HG03439 (cell line): ENCODE measurements around the gene CCDC120.

Source experiments
- ATAC-seq: cut with Tn5 transposase; IDR thresholded peaks from one replicate; pipeline ENCODE4 v1.9.1; 2021; ENCODE audit warnings: mild to moderate bottlenecking, moderate library complexity; ENCODE audit not compliant: unreplicated experiment

The CCDC120 gene, protein sequence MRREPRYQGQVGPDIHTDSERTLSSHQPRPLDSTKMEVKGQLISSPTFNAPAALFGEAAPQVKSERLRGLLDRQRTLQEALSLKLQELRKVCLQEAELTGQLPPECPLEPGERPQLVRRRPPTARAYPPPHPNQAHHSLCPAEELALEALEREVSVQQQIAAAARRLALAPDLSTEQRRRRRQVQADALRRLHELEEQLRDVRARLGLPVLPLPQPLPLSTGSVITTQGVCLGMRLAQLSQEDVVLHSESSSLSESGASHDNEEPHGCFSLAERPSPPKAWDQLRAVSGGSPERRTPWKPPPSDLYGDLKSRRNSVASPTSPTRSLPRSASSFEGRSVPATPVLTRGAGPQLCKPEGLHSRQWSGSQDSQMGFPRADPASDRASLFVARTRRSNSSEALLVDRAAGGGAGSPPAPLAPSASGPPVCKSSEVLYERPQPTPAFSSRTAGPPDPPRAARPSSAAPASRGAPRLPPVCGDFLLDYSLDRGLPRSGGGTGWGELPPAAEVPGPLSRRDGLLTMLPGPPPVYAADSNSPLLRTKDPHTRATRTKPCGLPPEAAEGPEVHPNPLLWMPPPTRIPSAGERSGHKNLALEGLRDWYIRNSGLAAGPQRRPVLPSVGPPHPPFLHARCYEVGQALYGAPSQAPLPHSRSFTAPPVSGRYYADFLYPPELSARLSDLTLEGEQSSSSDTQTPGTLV

DNA sequence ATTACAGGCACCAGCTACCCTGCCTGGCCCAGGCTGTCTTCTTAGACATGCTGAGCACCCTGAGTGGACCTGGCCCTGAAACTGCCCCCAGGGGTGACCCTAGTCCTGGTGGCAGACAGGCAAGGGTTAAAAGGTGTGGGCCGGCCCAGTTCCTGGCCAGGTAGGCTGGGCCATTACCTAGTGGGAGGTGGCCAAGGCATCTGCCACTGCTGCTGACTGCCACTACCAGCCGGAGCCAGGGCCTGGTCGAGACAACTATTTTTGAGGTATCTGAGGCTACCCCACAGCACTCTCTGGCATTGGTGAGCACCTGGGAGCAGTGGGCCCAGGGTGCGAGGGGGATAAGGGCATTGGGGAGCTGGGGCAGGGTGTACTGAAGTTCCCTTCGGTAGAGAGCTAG, at the start of gene CCDC120:
CCDC120 (plus strand) TSS at position 206 of the 400 bp plus-strand sequence. CDS start 3,043 bp downstream, outside the sequence.
- no peak for ATAC-seq

DNA sequence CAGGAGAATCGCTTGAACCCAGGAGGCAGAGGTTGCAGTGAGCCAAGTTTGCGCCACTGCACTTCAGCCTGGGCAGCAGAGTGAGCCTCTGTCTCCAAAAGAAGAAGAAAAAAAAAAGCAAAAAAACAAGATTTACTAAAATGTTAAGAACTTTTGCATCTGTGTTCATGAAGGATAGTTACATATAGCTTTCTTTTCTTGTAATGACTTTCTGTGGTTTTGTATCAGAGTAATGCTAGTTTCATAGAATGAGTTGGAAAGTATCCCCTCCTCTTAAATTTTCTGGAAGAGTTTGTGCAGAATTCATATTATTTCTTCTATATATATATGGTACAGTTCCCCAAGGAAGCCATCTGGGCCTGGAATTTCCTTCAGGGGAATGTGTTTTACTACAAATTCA, 39.7 kb upstream of the CCDC120 start:
- ATAC-seq, result no peak

DNA sequence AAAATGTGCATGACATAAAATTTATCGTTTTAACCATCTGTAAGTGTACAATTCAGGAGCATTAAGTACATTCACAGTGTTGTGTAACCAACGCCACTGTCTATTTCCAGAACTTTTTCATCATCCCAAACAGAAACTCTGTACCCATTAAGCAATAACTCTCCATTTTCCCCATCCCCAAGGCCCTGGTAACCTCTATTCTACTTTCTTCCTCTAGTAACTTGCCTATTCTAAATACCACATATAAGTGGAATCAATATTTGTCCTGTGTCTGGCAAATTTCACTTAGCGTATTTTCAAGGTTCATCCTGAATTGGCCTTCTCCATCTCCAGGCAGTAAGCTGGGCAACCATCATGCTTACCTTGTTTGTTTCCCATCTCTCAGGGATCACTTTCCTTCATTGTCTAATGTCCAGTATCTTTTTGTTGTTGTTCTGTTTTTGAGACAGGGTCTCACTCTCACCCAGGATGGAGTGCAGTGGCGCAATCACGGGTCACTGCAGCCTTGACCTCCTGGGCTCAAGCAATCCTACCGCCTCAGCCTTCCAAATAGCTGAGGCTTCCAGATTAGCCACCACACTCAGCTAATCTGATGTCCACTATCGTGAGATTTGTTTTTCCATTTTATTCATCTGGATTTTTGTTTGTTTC, 39.1 kb upstream of the CCDC120 start:
- ATAC-seq, result no peak

DNA sequence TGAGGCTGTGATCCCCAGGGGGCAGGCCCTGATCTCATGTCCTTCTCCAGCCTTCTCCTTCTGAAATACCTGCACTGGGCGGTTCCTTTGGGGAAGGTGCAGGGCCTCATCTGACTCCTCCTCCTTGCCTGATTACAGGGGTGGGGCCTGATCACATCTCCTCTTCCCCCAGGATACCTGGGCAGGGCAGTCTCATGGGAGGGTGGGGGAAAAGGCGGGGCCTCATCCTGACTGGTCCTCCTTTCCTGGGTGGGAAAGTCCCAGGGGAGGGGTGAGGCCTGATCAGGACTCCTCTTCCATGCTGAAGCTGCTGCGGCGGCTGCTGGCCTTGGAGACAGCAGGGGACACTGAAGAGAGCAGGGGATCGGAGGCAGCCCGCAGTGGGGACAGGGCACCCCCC, 28.9 kb upstream of the CCDC120 start:
- ATAC-seq, result no peak

DNA sequence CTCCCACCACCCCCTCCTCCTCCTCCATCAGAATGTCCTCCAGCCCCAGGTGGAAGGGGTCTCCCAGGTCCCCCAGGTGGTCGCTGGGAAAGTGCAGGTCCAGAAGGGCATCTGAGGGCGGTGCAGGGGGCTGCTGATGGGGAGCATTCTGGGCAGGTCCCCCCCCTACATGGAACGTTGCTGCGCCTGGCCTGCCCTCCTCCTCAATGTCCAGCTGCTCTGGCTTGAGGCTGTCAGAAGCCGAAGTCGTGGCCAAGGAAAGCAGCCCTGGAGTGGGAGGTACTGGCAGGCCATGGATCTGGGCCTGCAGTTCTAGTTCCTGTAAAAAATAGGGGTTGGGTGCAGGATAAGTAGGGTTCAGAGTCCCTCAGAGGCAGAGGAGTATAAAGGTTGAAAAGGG, 28.5 kb upstream of the CCDC120 start:
- no peak for ATAC-seq

DNA sequence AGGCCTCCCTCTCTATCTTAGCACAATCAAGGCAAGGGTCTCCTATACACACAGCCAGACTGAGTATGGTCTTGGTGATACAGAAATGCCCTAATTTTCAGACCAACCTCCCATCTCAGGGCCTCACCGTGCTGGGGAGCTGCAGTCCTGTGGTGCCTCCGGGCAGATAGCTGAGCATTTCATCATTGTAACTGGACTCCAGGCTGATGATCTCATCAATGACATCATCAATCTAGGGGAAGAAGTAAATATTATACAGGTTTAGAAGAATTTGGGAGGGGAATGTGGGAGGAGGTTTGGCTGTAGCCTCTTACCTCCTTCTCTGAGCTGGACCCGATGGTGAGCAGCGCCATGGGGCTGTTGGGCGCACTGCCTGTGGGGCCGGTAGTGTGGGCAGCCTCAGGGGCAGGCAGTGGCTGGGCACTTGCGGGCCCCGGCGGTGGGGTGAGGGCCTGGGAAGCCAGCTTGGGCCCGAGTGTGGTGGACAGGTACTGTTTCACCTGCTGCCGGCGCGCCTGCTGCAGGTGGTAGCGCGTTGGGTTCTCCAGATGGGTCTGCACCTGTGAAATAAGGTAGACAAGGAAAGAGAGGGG, 20.8 kb upstream of the CCDC120 start:
- no peak for ATAC-seq

DNA sequence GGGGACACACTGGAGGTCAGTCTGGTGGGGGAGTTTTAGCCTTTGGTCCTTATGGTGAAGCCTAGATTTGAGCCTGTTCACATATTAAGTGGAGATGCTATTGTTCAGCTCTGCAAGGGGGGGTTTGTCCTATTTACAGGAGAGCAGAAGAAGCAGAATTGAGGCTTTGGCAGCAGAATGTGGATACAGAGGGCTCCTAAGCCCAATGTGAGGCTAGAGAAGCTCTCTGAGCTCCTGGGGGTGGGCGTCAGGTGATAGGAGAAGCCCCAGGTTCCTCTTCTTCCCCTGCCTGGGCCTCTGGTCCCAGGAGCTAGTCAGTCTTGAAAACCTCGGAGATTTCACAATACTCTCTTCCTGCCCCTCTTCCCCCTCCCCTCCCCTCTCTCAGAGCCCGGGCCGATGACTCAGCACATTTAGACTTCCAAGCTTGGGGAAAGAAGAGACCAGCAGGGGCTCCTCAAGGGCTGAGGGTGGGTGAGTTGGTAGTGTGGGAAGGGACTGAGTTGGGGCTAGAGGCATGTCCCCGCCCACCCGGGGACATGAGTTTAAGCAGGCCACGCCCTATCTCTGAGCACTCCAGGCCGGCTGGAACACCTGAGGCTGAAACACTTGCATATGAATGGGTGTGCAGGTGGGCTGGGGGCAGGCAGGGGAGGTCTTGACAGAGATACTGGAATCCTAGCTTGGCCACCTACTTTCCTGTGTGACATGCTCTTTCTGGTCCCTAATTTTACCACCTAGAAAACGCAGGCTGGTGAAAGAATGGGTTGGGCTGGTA, 19.0 kb upstream of the CCDC120 start:
- no peak for ATAC-seq

DNA sequence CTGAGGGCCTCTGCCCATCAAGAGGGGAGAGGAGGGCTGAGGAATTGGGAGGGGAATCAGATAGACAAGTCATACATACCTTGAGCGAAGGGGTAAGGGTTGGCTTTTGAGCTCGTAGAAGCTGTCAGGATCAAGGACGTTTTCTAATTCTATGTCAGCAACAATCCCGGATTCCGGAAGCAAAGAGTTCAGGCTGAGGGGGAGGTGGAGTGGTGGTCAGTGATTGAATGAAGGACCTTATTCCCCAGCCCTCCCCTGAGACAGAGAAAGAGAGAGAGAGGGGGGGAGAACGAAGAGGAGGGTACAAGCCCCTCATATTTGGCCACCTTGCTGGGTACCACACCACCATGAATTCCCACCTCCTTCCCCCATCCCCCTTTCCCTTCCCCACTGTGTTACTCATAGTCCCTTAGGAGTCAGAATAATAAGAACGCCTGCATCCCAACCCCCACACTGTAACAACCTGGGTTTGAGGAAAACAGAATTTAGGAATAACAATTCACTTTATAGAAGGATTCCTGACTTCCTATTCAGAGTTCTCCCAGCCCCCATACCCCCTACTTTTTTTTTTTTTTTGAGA, 18.3 kb upstream of the CCDC120 start:
- ATAC-seq, result no peak

DNA sequence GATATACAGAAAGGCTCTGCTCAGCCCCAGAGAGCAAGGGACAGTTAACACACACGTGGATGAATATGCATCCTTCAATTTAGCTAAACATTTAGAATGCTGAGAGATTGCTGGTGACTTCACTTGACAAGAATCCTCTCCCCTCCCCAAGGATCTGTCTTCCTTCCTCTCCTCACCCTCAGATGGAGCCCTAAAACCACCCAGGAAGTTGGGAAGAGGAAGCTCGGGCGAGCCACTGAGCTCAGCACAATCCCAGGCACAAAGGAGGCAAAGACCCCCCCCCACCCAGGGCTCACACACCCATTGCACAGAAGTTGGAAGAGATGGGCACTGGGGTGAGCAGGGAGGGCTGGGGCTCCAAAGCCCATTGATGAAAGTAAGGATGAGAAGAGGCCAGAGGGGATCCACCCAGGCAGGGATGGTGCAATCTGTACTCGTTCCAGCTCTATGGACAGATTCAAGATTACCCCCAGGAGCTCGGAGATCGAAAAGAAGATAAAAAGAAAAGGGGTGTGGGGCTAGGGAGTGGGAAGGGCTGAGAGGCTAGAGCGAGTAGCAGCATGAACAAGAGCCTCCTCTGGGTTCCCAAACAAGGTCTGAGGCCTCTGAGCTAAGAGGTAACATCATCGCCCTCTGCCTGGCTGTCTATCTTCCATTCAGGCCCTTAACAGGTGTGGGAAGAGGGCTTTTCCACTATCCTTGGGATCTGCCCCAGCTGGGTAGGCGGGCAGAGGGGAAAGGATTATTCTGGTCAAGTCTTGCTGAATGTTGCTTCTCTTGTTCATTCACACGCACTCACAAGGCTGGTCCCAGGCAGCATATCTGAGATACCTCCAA, 16.8 kb upstream of the CCDC120 start:
- no peak for ATAC-seq

DNA sequence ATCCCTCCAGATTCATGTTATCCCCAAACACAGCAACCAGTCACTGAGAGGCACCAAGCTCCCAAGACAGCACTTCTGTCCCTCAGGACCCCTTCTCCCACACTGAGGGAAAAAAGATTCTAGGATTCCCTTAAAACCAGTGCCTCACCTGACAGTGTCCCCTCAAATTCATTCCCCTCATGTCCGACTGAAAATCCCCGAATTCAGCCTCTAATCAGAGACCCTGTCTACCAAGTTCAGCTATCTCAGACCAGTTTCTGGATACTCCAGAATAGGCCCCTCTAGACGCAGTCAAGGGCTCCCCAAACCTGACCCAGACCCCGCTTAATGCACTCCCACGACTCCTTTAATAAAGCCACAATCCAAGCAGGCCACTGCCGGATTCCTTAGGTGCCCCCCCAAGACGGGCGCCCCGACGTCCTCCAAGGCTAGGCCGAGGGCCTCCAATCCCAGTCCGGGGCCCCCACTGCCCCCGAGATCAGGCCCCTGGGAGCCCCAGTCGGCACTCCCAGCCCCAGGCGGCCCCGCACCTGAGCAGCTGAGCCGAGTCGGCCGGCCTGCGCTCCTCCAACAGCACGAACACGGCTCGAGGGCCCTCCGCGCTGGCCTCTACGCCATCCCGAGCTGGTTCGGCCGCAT, 16.1 kb upstream of the CCDC120 start:
- ATAC-seq, result no peak

DNA sequence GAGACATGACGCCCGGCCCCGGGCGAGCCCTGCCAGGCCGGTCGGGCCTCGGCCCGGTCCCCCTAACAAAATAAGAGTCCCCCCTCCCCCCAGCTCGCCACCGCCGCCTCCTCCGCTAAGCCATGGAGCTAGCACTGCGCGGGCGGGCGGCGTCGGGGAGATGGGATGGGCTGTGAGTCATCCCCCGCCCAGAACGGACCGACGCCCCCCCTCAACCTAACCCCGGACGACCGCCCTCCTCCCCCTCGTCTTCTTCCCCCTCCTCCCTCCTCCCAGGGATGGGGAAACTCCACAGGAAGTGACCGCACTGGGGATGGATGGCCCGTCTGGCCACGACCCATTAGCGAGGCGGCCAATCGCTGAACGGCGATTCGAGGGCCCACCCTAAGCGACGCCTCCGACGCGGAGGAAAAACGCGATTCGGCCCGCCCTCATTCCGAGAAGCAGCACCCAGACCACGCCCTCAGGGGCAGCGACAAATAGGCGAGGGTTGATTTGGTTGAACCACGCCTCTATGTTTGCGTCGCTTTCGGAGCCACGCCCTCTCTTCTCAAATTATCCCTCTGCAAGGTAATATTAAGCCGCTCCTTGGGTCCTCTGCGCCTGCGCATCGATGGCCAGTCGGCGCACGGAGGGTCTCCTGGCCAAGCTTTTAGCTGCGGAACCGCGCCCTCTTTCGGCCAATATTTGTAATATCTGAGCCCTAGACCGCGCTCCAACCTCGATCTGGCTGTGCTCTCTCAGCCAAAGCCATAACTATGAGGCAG, 15.4 kb upstream of the CCDC120 start, which contains the start of gene TFE3:
TFE3 (minus strand) TSS at position 138 of the 767 bp plus-strand sequence; CDS start at position 7, 131 bp downstream.
- peak; percentile 86 for ATAC-seq

DNA sequence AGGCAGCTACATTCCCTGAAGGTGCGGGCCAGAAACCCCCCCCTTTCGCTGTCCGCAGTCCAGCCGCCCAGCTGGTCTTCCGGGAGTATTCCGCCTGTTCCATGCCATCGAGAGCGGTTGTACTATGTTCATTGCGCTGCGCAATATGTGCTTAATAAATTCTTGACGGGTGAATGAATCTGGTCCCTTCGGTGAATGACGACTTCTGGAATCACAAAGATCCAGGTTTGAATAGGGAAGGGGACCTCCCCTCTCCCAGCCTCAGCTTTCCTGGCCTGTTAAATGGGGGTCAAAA, 14.9 kb upstream of the CCDC120 start:
- no peak for ATAC-seq

DNA sequence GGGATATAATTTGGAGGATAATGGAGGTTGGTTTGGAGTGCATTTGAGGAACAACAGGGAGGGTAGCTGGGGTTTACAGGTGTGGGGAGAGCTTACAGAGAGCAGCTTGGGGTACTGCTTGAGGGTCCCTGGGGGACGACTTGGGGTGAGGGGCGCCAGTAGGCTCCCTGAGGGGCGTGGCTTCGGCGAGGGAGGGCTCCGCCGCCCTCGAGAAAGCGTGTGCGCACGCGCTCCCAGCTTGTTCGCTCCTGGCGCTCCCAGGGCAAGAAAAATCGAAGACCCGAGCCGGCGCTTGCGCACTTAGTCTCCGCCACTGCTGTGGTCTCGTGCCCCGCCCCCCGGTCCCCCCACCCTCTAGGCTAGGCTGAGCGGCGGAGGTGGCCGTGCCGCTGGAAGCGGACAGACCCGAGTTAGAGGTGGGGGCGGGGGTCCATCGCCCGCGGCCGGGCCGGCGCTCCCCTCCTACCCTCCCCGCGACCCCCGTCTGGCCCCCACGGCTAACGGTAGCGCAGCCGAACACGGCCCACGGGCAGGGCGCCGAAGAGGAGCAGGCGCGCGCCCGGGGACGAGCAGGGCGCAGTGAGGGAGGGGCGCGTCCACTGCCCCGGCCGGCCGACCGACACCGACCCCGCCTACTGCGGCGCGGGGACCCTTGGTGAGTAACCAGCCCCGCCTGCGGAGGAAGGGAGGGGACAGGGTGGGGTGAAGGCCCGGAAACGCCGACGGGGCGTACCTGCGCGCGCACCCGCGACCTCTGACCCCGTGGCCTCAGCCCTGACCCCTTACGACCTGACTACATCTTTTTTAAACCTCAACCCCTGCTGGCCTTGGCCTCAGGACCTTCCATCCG, 5.4 kb upstream of the CCDC120 start:
- ATAC-seq, result no peak

DNA sequence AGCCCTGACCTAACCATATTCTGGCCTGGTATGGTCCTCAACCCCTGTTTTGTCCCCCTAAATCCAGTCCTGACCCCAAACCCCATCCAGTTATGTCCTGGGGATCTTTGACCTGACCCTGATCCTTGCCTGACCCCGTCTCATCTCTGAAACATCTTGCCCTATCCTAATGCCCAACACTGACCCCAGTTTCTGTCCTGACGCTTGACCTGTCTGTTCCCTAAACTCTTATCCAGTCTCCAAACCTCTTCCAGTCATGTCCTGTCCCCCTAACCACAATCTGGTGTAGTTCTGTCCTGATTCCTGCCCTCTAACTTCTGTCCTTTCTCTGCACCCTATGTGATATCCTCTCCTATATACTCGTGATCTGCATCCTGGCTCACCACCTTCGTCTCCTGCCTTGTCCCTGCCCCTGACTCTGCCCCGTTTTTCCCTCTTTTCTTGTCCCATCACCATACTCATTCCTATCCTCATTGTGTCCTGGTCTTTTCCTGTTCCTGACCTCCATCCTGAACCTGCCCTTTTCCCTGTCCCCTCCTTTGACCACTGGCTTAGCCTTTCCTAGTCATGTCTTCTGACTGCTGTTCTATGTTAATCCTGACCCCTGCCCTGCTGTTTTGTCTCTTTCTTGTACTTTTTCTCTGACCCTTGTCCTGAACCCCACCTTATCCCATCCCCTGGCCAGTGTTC, 4.6 kb upstream of the CCDC120 start:
- no peak for ATAC-seq

DNA sequence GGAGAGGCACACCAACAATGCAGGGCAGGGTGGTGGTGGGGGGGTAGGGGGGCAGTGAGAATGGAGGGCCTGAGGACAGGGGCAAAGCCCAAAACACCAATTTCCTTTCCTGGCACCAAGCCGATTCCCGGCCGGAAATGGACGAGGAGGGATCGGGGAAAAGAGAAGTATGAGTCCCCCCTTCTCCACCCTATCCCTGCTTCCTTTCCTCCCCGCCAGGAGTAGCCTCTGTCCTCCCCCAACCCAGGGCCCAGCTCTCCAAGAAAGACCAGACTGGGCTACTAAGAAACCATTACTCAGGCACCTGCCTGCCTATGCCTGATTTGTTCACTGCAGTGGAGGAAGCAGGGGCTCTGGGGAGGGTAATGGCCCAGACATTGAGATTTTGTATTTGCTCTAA, 402 bp downstream of the CCDC120 start:
- no peak for ATAC-seq

DNA sequence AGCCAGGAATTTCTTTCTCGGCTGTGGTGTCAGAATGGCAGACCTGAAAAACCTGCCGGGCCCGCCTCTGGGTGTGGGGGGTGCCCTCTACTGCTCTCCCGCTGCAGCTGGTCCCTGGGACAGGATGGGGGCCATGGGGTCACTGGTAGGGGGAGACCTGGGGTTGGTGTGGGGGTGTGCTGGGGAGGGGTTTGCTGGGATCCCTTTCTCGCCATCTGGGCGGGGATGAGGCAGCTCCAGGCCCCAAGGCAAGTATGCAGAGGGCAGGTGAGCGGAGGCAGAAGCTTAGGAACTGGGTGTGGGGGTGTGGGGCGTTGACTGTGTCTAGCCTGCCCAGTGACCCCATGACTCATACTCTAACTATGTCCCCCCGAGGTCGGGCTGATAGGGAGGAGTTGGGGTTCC, 884 bp downstream of the CCDC120 start:
- ATAC-seq, result no peak

DNA sequence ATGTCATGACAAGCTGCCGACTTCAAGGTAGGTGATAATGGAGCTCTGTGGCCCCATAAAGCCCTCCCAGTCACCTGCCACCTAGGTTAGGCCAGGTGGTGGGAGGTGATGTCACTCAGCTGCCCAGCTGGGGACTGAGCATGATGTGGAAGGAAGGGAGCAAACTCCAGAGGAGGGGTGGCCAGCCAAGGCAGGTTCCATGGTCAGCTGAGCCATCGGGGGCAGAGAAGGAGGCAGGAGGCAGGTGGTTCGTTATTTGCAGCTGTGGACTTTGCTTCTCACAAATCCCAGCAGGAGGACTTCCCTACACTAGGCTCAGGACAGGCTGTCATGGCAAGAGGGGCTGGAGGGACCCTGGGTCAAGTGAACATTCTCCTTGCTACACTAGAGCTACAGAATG, 2.1 kb downstream of the CCDC120 start:
- ATAC-seq, result no peak
